Measurements from ENCODE around the gene KIAA1143. TPM values are rescaled to one million over a fixed set of nuclear protein-coding genes. Genes with fewer than 3 reads are reported as not detected.

KIAA1143 gene
- total RNA-seq, 2 donors from 2014 or later = 42.9 to 46.8 TPM

GRCh38 chr3:44772099-44772442 is 10.7 kb upstream of the KIAA1143 start:
- no peak overlapping the region for H3K9ac ChIP-seq (ENCODE audit: extremely low read depth, low read length, poor library complexity, severe bottlenecking)
- H3K9me3 ChIP-seq (ENCODE audit: control insufficient read depth, low read length) = peaks cover 70% of the 10 kb centered on the region
- peak overlapping the region; percentile 66 for H3K4me3 ChIP-seq (ENCODE audit: low read length)
- Mint-ChIP-seq H3K36me3 (ENCODE audit: low read depth) (peaks cover 90% of the 10 kb centered on the region), H3K27ac (no peak overlapping the region), H3K9me3 (peaks cover 69% of the 10 kb centered on the region), H3K4me3 (no peak overlapping the region), H3K4me1 (no peaks in the 10 kb centered on the region), H3K27me3 (ENCODE audit: insufficient read depth) (no peaks in the 10 kb centered on the region)
- no peak for DNase-seq
- H3K36me3 ChIP-seq (ENCODE audit: control insufficient read depth, insufficient read depth, low read length) = peaks cover 40% of the 10 kb centered on the region
- WGBS, 2 experiments (ENCODE audit: insufficient coverage in 1 of 2, insufficient read length in 1 of 2) = 96 to 100% methylated on average over 1 of the region's 1 CpG
- no peak for TF ChIP-seq CTCF (conservative IDR thresholded peaks at IDR 0.05)
- H3K27me3 ChIP-seq (ENCODE audit: control insufficient read depth, insufficient read depth, low read length, poor library complexity, severe bottlenecking) = no peaks in the 10 kb centered on the region
- no peaks in the 10 kb centered on the region for H3K4me1 ChIP-seq (ENCODE audit: control insufficient read depth, insufficient read depth, low read length)
- no peak overlapping the region for H3K27ac ChIP-seq (ENCODE audit: low read depth, low read length)

- Histone ChIP-seq H3K4me1 (ENCODE audit: control insufficient read depth, insufficient read depth, low read length) (no peaks in the 10 kb centered on the region), H3K27me3 (ENCODE audit: control insufficient read depth, insufficient read depth, low read length, poor library complexity, severe bottlenecking) (no peaks in the 10 kb centered on the region), H3K9me3 (ENCODE audit: control insufficient read depth, low read length) (peaks cover 70% of the 10 kb centered on the region), H3K36me3 (ENCODE audit: control insufficient read depth, insufficient read depth, low read length) (peaks cover 36% of the 10 kb centered on the region), H3K9ac (ENCODE audit: extremely low read depth, low read length, poor library complexity, severe bottlenecking) (no peak overlapping the region), H3K27ac (ENCODE audit: low read depth, low read length) (no peak overlapping the region), H3K4me3 (ENCODE audit: low read length) (peak overlapping the region; percentile 66)
- Mint-ChIP-seq H3K27ac (no peak overlapping the region), H3K4me3 (no peak overlapping the region), H3K27me3 (ENCODE audit: insufficient read depth) (no peaks in the 10 kb centered on the region), H3K36me3 (ENCODE audit: low read depth) (peaks cover 90% of the 10 kb centered on the region), H3K4me1 (no peaks in the 10 kb centered on the region), H3K9me3 (peaks cover 72% of the 10 kb centered on the region)
- TF ChIP-seq CTCF (conservative IDR thresholded peaks at IDR 0.05) = no peak
- no peak for DNase-seq
- 100% methylated on average over 1 of the region's 1 CpG; no CpG with 5 or more reads in 1 of the 2 experiments for WGBS, 2 experiments (ENCODE audit: insufficient coverage in 1 of 2, insufficient read length in 1 of 2)
These were observed 10.1 kb upstream of the KIAA1143 start for GRCh38 chr3:44771424-44772098.

GRCh38 chr3:44764248-44764647 is 2.8 kb upstream of the KIAA1143 start:
- no peaks in the 10 kb centered on the region for H3K27me3 ChIP-seq (ENCODE audit: control insufficient read depth, insufficient read depth, low read length, poor library complexity, severe bottlenecking)
- DNase-seq = no peak
- Mint-ChIP-seq H3K36me3 (ENCODE audit: low read depth) (peaks cover 57% of the 10 kb centered on the region), H3K27me3 (ENCODE audit: insufficient read depth) (no peaks in the 10 kb centered on the region), H3K27ac (no peak overlapping the region), H3K9me3 (peaks cover 37% of the 10 kb centered on the region), H3K4me1 (peaks cover 5% of the 10 kb centered on the region), H3K4me3 (no peak overlapping the region)
- TF ChIP-seq CTCF (conservative IDR thresholded peaks at IDR 0.05) = no peak
- peaks cover 18% of the 10 kb centered on the region for H3K36me3 ChIP-seq (ENCODE audit: control insufficient read depth, insufficient read depth, low read length)
- no peak overlapping the region for H3K9ac ChIP-seq (ENCODE audit: extremely low read depth, low read length, poor library complexity, severe bottlenecking)
- H3K4me1 ChIP-seq (ENCODE audit: control insufficient read depth, insufficient read depth, low read length) = no peaks in the 10 kb centered on the region
- no peak overlapping the region for H3K4me3 ChIP-seq (ENCODE audit: low read length)
- peaks cover 39% of the 10 kb centered on the region for H3K9me3 ChIP-seq (ENCODE audit: control insufficient read depth, low read length)
- H3K27ac ChIP-seq (ENCODE audit: low read depth, low read length) = no peak overlapping the region

Measured in endodermal cell (in vitro differentiated cells).